SH-SY5Y (cell line): ENCODE data around the gene DCDC1.

ENCODE experiments used
- GATA2 ChIP-seq: IDR thresholded peaks from 2 replicates; pipeline ENCODE4 v1.6.1; 2011; ENCODE audit warnings: mild to moderate bottlenecking, low read depth, low read length
- GATA3 ChIP-seq: IDR thresholded peaks from 2 replicates; pipeline ENCODE4 v1.6.1; 2011; ENCODE audit warnings: low read depth, mild to moderate bottlenecking, low read length, moderate library complexity

GRCh38 chr11:31120428-31120827, 249.1 kb downstream of the DCDC1 start:
- TF ChIP-seq GATA3: no peak
- TF ChIP-seq GATA2: no peak
